Measurements from ENCODE around the gene CELF5.
A peak's percentile ranks its signal among the peaks of the same experiment; 100 is the strongest.
"Not testable (repeated sequence)": the region's sequence is repeated elsewhere in the genome, so short reads cannot be mapped to it uniquely, and the experiment has no call there.

CELF5 gene

DNA sequence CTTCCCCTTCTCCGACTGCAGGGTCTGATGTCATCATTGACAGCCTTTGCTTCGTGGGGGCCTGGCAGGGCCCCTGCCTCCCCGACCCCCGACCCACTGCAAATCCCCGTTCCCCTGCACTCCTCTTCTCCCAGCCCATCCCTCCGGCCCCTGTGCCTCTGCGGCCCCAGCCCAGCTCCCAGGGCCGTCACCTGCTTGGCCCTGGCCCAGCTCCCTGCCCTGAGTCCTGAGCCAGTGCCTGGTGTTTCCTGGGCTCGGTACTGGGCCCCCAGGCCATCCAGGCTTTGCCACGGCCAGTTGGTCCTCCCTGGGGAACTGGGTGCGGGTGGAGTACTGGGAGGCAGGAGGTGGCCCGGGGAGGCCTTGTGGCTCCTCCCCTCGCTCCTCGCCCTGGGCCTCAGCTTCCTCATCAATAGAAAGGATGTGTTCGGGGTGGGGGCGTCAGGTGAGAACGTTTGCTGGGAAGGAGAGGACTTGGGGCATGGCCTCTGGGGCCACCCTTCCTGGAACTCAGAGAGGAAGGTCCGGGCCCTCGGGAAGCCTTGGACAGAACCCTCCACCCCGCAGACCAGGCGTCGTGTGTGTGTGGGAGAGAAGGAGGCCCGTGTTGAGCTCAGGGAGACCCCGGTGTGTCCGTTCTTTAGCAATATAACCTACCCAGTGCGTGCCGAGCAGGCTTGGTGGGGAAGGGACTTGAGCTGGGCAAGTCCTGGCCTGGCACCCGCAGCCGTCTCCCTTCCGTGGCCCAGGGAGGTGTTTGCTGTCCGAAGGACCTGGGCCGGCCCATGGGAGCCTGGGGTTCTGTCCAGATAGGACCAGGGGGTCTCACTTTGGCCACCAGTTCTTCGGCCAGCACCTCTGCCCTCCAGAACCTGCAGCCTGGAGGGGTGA is 15.9 kb upstream of the CELF5 start:
- DNase-seq: no peak

DNA sequence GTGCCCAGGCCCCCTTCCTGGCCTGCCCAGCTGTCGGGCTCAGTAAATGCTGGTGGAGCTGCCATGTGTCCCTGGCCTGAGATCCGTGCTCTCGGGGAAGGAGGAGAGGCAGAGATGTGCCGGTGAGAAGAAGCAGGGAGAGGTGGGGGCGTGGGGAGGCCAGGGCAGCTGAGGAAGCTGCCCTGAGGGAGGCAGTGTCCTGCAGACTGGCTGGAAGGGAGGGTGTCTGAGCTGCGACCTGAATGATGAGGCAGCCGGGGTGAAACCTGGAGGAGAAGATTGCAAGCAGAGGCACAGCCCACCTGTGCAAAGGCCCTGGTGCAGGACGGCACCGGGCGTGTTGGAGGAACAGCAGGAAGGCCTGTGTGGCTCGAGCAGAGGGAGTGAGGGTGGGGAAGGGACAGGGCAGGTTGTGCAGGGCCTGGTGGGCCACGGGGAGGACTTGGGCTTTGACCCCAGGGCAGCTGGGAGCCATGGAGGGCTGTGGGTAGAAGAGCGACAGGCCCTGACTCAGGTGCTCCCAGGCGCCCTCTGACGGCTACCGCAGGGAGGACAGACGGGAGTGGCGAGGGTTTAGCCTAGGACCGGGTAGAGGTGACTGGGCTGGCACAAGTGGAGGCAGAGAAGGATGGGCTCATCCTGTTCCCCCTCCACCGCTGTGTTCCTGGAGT is 14.0 kb upstream of the CELF5 start:
- DNase-seq: peak; percentile 46

DNA sequence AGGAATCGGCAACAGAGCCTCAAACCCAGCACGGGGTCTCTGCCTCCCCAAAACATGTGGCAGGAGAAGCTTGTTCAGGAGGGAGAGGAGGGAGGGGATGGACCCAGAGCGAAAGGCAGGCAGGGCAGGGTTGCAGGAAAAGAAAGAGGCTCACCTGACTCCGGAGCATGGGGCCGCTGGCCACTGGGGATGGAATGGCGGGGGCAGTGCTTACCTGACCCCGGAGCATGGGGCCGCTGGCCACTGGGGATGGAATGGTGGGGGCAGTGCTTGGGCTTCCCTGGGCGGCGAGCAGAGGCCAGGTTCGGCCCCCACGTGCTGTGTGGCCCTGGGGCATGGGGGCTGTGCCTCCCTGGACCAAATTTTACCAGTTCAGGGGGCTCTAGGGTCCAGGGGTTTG is 13.3 kb upstream of the CELF5 start:
- DNase-seq: no peak

DNA sequence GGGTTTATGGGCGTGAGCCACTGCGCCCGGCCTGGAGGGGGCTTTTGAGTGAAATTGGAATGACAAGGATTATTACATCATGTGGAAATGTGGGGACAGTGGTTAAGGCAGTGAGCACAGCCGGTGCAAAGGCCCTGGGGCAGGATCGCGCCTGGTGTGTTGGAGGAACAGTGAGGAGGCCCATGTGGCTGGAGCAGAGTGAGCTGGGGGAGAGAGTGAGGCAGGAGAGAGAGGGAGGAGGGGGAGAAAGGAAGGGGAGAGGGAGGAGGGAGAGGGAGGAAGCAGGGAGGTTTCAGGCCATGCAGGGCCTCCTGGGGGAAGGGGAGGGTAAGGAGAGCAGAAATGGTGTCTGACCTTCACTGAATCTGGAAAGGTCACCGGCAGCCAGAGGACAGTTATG is 11.3 kb upstream of the CELF5 start:
- DNase-seq: no peak

DNA sequence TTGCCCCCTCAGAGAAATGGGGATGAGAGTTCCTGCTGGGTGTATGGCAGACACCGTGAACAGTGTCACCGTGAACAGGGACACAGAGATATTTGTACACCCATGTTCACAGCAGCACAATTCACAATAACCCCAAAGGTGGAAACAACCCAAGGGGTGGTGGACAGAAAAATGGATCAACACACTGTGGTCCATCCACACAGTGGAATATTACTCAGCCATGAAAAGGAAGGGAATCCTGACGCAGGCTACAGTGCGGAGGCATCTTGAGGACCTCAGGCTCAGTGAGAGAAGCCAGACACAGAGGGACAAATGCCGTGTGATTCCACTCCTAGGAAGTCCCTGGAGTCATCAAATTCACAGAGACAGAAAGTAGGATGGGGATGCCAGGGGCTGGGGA is 7.6 kb upstream of the CELF5 start:
- no peak for DNase-seq

DNA sequence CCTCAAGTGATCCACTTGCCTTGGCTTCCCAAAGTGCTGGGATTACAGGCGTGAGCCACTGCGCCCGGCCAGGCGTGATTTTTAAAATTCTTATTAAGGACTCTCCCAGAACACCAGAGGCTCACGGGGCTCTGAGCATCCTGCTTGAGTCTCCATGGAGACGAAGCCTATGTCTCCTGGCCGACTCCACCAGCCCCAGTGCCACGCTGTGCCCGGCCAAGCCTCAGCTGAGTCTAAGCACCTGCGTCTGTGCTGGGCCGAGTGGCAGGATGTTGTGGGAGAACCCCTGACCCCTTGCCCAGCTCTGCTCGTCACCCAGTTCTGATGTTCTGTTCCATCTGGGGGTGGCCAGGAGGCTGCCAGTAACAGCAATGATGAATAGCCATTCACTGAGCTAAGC is 3.9 kb upstream of the CELF5 start:
- DNase-seq: no peak

DNA sequence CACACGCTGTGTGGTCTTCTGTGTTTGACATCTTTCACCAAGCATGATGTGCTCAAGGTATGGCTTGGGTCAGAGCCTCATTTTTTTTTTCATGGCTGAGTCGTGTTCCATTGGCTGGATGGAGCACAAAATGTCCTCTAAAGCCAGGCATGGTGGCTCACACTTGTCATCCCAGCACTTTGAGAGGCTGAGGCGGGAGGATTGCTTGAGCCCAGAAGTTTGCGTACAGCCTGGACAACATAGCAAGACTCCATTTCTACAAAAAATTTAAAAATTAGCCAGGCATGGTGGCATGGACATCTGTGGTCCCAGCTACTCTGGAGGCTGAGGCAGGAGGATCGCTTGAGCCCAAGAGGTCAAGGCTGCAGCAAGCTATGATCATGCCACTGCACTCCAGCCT is 2.9 kb upstream of the CELF5 start:
- not testable (repeated sequence) for DNase-seq

DNA sequence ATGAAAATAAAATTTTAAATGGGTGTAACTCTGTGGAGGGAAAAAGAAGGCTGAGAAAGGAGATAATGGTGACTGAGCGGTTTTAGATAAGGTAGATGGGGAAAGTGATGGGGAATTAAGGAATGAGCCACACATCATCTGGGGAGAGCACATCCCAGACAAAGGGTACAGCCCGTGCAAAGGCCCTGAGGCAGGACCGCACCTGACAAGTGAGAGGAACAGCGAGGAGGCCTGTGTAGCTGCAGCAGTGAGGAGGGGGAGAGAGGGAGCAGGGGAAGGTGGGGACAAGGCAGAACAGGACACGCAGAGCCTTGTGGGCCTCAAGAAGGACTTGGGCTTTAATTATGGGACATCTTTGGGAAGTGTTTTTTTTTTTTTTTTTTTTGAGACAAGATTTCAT is 1.8 kb upstream of the CELF5 start:
- DNase-seq: no peak

DNA sequence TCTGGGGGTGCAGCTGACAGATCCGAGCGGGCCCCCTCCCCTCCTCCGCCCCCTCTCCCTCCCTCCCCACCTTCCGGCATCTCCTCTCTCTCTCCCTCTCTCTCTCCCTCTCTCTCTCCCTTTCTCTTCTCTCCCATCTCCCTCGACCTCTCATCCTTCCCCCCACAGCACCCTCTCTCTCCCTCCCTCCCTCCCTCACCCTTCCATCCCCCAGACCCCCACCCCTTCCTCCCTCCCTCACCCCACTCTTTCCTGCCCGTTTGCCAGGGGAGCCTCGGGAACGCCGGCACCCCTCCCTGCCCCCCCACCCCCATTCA is 666 bp downstream of the CELF5 start:
- DNase-seq: no peak

DNA sequence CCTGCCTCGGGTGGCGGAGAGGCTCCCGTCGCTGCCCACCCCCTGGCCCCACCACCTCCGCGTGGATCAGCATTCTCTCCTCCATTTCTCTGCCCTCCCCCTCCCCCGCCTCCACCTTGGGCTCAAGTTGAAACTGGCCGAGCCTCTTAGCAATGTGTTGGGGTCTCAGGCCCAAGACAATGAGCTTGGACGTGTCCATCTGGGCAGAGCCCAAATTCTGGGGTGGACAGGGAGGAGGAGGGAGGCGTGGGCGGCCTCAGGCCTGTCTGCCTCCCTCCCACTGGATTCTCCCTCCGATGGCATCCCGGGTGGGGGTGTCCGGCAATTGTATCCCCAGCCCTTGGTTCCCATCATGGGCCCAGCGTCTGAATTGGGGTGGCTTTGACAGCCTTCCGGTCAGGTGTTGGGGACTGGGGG is 1.2 kb downstream of the CELF5 start:
- no peak for DNase-seq

DNA sequence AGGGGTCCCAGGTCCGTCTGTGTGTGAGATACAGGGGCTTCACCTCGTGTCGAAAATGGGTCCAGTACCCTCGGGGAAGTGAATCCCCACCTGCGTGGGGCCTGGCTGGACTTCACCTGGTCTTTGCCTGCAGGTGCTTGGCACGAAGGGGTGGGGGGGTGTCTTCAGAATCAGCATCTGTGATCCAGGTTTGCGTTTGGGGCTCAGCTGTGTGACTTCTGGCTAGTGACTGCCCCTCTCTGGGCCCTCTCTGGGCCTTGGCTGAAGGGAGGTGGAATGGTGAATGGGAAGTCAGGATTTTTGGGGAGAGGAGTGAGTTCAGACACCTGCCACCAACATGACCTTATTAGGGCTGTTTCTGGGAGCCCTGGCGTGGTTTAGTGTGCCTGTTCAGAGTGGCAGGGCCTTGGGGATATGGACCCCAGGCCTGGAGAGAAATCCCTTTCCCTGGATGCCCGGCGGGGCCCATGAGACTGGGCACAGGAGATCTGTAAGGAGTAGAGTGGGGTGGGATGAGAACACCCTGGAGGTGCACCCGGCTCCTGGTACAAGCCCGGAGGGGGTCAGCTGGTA is 2.7 kb downstream of the CELF5 start:
- DNase-seq: no peak

DNA sequence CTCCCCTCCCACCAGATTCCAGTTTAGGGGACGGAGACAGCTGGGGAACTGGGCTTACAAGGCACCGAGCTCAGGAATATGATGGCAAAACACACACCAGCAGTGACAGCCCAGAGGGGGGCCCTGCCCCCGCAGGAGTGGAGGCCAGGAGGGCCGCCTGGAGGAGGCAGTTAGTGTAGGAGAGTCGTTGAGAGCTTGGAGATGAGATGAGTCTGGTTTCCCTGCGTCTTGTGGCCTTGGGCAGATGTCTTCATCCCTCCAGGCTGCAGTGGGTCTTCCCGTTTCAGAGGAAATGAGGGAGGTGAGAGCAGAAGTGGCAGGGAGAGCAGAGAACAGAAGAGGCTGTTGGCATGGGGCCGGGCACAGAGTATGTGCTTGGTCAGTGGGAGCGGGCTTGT is 4.9 kb downstream of the CELF5 start:
- no peak for DNase-seq

DNA sequence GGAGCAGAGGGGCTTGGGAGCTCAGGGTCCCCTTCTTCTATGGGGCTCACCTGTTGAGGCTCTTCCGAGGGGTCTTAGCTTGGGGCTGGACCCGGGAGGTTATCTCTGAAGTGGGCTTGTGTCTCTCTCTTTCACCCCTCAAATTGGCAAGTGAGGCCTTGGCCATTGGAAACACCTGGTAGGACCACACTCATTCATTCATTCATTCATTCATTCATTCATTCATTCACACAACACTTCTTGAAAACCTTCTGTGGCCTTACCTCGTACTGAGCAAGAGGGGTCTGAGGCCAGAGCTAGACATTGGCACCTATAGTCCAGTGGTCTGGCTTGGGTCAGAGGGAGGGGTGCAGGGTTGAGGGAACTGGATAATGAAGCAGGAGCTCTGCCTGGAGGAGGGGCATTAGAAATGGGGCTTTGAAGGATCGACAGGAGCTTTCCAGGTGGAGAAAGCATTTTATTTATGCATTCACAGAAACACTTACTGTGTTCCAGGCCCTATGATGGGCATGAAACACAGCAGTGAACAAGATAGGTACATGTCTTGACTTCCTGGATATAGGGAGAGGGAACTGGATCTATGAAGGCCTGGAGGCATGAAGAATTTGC is 5.5 kb downstream of the CELF5 start:
- no peak for DNase-seq

DNA sequence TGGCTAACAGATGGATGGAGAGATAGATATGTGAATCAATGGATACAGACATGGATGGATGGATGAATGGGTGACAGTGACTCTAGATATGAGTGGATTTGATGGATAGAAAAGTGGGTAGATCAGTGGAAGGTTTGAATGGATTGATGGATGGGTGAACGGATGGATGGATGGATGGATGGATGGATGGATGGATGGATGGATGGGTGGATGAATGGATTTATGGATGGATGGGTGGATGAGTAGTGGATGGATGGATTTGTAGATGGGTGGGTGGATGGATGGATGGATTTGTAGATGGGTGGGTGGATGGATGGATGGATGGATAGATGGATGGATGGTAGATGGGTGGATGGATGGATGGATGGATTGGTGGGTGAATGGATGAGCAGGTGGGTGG is 6.8 kb downstream of the CELF5 start:
- DNase-seq: no peak

DNA sequence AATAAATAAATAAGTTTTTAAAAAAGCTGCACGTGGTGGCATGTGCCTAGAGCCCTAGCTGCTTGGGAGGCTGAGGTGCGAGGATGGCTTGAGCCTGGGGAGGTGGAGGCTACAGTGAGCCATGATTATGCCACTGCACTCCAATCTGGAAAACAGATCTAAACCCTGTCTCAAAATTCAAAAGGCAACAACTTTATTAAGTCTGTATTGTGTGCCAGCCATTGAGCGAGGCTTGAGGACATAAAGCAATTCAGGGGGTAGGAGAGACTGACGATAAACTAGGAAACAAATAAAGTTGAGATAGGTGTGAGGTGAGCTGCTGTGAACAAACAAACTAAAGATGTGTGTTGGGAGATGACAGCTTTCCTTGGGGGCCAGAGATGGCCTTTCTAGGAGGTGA is 8.7 kb downstream of the CELF5 start:
- no peak for DNase-seq

DNA sequence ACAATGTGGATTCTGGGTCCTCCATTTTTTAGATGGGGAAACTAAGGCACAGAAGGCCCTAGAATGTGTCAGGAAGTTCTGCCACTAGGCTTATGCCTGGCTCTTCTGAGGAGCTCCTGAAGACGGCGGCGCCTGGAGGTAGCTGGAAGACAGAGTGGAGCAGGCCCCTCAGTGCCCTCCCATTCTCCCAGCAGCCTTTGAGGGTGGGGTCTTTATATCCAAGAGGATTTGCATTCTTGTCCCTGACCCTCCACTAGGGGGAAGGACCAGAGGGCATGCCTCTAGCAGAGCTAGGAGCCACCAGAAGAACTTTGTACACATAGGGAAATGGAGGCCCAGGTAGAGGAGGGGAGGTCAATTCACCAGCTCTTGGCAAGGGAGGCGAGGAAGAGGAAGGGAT is 9.4 kb downstream of the CELF5 start:
- peak; percentile 22 for DNase-seq

DNA sequence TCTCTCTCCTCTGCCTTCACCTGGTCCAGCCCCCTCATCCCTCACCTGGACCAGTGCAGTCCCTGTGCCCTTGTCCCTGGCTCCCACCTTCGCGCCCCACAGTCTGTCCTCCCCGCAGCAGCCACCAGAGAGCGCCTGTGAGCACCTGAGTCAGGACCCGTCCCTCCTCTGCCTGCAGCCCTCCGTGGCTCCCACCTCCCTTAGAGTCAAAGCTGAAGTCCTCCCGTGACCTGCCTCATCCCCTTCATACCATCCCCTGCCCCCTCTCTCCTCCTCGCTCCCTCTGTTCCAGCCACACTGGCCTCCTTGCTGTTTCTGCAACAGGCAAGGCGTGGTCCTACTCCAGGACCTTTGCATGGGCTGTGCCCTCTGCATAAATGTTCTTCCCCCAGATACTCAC is 10.3 kb downstream of the CELF5 start:
- no peak for DNase-seq

DNA sequence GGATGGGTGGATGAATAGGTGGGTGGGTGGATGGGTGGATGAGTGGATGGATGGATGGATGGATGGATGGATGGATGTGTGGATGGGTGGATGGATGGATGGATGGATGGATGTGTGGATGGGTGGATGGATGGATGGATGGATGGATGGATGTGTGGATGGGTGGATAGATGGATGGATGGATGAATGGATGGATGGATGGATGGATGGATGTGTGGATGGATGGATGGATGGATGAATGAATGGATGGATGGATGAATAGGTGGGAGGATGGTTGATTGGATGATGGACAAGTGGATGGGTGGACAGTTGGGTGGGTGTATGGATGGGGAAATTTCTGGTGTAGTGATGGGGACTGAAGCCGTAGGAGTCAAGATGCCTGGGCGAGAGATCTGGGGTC is 11.1 kb downstream of the CELF5 start:
- DNase-seq: not testable (repeated sequence)

DNA sequence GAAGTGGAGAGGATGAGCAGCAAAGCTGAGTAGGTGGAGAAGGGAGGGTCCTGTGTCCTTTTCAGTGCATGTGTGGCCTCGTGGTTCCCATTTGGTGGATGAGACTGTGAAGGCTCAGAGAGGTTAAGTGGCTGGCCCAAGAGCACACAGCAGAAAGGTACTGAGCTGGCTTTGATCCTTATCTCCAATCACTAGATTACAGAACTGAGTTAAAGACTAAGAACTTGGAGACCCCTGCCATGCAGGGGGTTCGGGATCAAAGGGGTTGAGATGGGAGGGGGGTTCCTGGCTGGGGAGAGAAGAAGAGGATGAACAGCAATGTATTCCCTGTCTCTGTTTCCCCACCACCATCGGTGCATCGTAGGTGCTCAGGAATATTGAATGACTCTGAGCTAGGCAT is 11.8 kb downstream of the CELF5 start:
- no peak for DNase-seq

DNA sequence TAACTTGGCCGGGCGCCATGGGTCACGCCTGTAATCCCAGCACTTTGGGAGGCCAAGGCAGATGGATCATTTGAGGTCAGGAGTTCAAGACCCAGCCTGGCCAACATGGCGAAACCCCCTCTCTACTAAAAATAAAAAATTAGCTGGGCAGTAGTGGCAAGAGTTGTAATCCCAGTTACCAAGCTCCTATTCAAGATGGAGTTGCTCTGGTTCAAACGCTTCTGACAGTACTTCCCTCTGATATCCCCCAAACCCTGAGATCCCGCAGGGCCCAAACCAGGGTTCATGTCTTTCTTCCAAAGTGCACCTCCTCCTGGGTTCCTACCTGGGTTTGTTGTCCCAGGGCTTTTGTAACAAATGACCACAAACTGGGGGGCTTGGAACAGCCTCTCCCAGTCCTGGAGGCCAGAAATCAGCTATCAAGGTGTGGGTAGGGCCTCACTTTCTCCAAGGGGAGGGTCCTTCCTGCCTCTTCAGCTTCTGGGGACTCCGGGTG is 13.7 kb downstream of the CELF5 start:
- no peak for DNase-seq

DNA sequence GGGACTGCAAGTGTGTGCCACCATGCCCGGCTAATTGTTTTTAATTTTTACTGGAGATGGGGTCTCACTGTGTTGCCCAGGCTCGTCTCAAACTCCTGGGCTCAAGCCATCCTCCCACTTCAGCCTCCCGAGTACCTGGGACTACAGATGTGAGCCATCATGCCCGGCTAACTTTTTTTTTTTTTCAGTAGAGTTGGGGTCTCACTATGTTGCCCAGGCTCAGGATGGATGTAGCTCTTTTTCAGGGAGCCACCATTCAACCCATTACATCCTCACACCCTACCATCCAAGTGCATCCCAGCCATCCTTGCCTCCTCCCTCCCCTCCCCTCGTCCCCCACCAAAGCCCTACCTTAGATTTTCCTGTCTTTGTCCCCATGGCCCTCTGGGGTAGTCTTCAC is 14.9 kb downstream of the CELF5 start:
- no peak for DNase-seq

DNA sequence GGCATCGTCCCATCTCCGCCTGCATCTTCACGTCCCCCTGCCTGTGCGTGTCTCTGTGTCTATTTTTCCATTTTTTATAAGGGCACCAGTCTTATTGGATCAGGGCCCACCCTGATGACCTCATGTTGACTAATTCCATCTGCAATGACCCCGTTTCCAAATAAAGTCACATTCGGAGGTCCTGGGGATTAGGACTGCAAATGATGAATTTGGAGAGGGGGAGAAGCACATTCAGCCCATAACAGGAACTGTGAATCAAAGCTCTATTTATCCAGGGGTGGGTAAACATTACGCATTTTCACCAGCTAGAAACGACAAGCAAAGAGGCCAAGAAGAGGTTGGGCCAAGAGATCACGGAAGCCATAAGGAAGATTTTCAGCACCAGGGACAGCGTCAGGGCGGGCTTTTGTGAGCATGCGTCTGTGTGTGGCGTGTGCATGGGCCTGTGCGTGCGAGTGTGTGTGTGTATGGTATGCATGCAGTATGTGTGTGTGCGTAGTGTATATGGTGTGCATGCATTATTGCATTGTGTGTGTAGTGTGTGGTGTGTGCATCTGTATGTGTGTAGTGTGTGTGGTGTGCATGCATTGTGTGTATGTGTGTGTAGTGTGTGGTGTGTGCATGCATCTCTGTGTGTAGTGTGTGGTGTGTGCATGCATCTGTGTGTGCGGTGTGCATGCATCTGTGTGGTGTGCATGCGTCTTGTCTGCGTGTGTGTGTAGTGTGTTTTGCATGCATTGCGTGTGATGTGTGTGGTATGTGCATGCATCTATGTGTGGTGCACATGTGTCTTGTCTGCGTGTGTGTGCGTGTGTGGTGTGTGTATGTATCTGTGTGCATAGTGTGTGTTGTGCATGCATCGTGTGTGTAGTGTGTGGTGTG is 19.6 kb downstream of the CELF5 start:
- peak; percentile 24 for DNase-seq

DNA sequence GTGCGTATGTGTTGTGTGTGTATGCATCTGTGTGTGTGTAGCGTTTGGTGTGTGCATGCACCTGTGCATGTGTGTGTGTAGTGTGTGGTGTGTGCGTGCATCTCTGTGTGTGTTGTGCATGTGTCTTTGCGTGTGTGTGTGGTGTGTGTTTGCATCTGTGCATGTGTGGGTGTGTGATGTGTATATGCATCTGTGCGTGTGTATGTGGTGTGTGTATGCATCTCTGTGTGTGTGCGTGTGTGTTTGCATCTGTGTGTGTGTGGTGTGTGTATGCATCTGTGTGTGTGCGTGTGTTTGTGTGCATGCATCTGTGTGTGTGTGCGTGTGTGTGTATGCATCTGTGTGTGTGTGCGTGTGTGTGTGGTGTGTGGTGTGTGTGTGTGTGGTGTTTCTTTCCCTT is 20.6 kb downstream of the CELF5 start:
- DNase-seq: no peak

Measured in NCI-H82 (cell line).